Uterus (tissue), 2 donors: ENCODE measurements around the gene CHKA.

Experiments
- POLR2A ChIP-seq, 2 donors: fragments of 450-650 bp; IDR thresholded peaks; one replicate each; pipeline ENCODE4 v1.6.1; 2016; ENCODE audit warnings: antibody characterized with exemption in 2 of 2, mild to moderate bottlenecking in 1 of 2, moderate library complexity in 1 of 2
- TF ChIP-seq, protein P1 (sequence below), 4 experiments: fragments of 200-600 bp in 2 of 4; fragments of 450-650 bp in 2 of 4; sonication (generic) in 2 of 4; IDR thresholded peaks; one replicate each; pipeline ENCODE4 v1.5.1; 2016 to 2019; ENCODE audit warnings: antibody characterized with exemption in 4 of 4, mild to moderate bottlenecking in 2 of 4, moderate library complexity in 1 of 4

DNA sequence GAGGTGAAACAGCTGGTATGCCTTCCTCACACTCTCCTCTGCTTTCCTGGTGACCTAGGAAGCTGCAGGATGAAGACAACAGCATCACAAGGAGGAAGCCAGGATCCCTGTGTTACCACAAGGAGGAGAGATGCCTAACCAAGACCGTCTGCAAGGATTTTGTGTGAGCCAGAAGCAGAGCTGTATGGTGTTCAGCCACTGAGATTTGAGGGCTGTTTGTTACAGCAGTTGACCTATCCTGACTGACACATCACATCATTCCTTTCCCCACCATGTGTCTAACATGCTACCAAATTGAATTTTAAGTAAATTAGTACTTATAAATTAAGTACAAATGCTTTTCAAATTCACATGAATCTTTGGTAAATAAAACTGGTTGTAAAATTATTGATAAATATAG lies 8.9 kb upstream of the CHKA start:
- TF ChIP-seq, protein P1, sequence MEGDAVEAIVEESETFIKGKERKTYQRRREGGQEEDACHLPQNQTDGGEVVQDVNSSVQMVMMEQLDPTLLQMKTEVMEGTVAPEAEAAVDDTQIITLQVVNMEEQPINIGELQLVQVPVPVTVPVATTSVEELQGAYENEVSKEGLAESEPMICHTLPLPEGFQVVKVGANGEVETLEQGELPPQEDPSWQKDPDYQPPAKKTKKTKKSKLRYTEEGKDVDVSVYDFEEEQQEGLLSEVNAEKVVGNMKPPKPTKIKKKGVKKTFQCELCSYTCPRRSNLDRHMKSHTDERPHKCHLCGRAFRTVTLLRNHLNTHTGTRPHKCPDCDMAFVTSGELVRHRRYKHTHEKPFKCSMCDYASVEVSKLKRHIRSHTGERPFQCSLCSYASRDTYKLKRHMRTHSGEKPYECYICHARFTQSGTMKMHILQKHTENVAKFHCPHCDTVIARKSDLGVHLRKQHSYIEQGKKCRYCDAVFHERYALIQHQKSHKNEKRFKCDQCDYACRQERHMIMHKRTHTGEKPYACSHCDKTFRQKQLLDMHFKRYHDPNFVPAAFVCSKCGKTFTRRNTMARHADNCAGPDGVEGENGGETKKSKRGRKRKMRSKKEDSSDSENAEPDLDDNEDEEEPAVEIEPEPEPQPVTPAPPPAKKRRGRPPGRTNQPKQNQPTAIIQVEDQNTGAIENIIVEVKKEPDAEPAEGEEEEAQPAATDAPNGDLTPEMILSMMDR (IDR thresholded peaks at IDR 0.05), result no peak
- TF ChIP-seq POLR2A (IDR thresholded peaks at IDR 0.05), result no peak
